Measurements from ENCODE around the gene UTY. TPM values are rescaled to one million over a fixed set of nuclear protein-coding genes. Genes with fewer than 3 reads are reported as not detected.

Gene UTY
- total RNA-seq, 1 donor from 2014 or later = not detected

DNA sequence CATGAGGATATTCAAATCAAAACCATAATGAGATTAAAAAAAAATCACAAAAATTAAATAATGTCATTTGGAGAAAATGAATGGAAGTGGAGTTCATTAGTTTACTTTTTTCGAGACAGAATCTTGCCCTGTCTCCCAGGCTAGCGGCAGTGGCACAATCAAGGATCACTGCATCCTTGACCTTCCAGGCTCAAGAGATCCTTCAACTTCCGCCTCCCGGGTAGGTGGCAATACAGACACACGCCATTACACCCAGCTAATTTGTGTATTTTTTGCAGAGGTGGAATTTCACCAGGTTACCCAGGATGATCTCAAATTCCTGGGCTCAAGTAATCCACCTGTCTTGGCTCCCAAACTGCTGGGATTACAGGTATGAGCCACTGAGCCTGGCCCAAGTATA lies 236.1 kb downstream of the UTY start:
- Mint-ChIP-seq H3K4me1 (ENCODE audit: low read depth) (no peaks in the 10 kb centered on the region), H3K27me3 (ENCODE audit: low read depth) (no peaks in the 10 kb centered on the region)

DNA sequence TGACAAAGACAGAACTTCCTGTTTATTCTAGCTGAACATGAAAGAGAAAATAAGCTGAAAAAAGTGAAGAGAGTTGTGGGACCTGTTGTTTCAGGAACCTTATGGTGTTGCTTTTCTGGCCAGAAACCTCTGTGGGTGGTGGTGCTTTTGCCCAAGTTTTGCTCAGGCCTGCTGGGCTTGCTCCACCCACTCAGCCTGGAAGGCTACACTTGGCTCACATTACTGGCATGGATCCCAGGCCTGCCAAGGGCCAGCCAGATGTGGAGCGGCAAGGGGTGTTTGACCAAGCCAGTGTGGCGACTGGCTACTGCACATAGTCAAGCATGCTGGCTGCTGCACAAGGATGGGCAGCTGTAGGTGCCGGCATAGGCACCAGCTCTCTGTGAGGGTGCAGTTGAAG lies 245.9 kb downstream of the UTY start:
- H3K9me3 Mint-ChIP-seq (ENCODE audit: low read depth) = no peaks in the 10 kb centered on the region

More for the DNA sequence above, 236.1 kb downstream of the UTY start:
- H3K9me3 Mint-ChIP-seq (ENCODE audit: low read depth) = no peaks in the 10 kb centered on the region
- no peaks in the 10 kb centered on the region for H3K36me3 Mint-ChIP-seq (ENCODE audit: low read depth)
- H3K4me3 Mint-ChIP-seq (ENCODE audit: unreplicated experiment) = no peak overlapping the region
- no peak overlapping the region for H3K27ac Mint-ChIP-seq (ENCODE audit: unreplicated experiment)
- no peak for DNase-seq (ENCODE audit: low spot score)
- TF ChIP-seq, protein P1, sequence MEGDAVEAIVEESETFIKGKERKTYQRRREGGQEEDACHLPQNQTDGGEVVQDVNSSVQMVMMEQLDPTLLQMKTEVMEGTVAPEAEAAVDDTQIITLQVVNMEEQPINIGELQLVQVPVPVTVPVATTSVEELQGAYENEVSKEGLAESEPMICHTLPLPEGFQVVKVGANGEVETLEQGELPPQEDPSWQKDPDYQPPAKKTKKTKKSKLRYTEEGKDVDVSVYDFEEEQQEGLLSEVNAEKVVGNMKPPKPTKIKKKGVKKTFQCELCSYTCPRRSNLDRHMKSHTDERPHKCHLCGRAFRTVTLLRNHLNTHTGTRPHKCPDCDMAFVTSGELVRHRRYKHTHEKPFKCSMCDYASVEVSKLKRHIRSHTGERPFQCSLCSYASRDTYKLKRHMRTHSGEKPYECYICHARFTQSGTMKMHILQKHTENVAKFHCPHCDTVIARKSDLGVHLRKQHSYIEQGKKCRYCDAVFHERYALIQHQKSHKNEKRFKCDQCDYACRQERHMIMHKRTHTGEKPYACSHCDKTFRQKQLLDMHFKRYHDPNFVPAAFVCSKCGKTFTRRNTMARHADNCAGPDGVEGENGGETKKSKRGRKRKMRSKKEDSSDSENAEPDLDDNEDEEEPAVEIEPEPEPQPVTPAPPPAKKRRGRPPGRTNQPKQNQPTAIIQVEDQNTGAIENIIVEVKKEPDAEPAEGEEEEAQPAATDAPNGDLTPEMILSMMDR (IDR thresholded peaks at IDR 0.05) = no peak

DNA sequence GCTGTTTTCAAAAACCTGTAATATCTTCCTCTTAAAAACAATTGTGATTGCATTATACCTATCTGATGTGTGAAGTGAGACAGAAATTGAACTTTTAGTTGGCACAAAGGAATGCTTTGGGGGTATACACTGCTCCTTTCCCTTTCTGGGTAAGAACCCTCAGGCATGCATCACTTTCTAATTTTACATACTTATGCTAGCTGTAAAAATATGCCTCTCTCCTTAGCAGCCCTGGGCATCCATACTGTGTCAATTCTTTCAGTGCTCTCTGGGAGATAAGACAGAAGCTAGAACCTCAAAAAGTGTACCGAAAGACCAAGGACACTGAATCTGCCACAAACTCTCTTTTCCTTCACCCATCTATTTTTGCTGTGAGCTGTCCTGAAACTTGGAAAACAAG lies 246.7 kb downstream of the UTY start:
- no peaks in the 10 kb centered on the region for H3K4me1 Mint-ChIP-seq (ENCODE audit: low read depth)
- no peak overlapping the region for H3K27ac Mint-ChIP-seq (ENCODE audit: unreplicated experiment)
- no peaks in the 10 kb centered on the region for H3K27me3 Mint-ChIP-seq (ENCODE audit: low read depth)
- DNase-seq (ENCODE audit: low spot score) = no peak
- TF ChIP-seq, protein P1 (IDR thresholded peaks at IDR 0.05) = no peak
- H3K36me3 Mint-ChIP-seq (ENCODE audit: low read depth) = no peaks in the 10 kb centered on the region
- H3K4me3 Mint-ChIP-seq (ENCODE audit: unreplicated experiment) = no peak overlapping the region
- no peaks in the 10 kb centered on the region for H3K9me3 Mint-ChIP-seq (ENCODE audit: low read depth)

More for the DNA sequence above, 245.9 kb downstream of the UTY start:
- no peaks in the 10 kb centered on the region for H3K27me3 Mint-ChIP-seq (ENCODE audit: low read depth)
- no peaks in the 10 kb centered on the region for H3K4me1 Mint-ChIP-seq (ENCODE audit: low read depth)
- TF ChIP-seq, protein P1 (IDR thresholded peaks at IDR 0.05) = no peak
- DNase-seq (ENCODE audit: low spot score) = no peak
- no peaks in the 10 kb centered on the region for H3K36me3 Mint-ChIP-seq (ENCODE audit: low read depth)
- no peak overlapping the region for H3K4me3 Mint-ChIP-seq (ENCODE audit: unreplicated experiment)
- H3K27ac Mint-ChIP-seq (ENCODE audit: unreplicated experiment) = no peak overlapping the region

DNA sequence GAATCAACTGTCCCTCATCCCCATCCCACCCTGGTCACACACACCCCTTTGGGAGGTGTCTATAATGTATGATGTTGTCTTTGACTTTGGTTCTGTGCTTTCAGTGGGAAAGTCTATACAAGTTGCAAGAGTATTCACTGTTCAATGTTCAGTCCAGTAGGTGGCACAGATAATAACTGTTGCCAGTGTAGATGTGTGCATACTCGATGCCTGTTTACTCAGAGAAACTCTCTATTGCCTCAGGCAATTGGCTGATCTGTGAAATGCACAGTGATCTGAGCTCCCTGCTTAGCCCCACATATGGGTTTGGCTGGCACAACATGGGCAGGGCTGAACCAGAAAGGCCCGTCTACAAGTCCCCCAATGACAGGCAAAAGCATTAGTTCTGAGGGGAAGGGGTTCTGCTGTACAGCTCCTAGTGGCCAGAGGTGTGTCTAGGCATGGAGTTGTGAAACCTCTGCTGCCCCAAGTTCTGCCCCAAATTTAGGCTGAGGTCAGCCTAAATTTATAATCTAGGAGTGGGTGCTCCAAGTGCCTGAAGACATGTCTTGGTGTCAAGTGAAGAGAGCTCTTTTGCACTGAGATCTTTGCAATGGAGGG lies 252.4 kb downstream of the UTY start:
- no peak overlapping the region for H3K27ac Mint-ChIP-seq (ENCODE audit: unreplicated experiment)
- H3K36me3 Mint-ChIP-seq (ENCODE audit: low read depth) = no peaks in the 10 kb centered on the region
- no peak overlapping the region for H3K4me3 Mint-ChIP-seq (ENCODE audit: unreplicated experiment)
- no peak for DNase-seq (ENCODE audit: low spot score)
- TF ChIP-seq, protein P1 (IDR thresholded peaks at IDR 0.05) = no peak
- H3K9me3 Mint-ChIP-seq (ENCODE audit: low read depth) = no peaks in the 10 kb centered on the region
- no peaks in the 10 kb centered on the region for H3K27me3 Mint-ChIP-seq (ENCODE audit: low read depth)
- no peaks in the 10 kb centered on the region for H3K4me1 Mint-ChIP-seq (ENCODE audit: low read depth)

DNA sequence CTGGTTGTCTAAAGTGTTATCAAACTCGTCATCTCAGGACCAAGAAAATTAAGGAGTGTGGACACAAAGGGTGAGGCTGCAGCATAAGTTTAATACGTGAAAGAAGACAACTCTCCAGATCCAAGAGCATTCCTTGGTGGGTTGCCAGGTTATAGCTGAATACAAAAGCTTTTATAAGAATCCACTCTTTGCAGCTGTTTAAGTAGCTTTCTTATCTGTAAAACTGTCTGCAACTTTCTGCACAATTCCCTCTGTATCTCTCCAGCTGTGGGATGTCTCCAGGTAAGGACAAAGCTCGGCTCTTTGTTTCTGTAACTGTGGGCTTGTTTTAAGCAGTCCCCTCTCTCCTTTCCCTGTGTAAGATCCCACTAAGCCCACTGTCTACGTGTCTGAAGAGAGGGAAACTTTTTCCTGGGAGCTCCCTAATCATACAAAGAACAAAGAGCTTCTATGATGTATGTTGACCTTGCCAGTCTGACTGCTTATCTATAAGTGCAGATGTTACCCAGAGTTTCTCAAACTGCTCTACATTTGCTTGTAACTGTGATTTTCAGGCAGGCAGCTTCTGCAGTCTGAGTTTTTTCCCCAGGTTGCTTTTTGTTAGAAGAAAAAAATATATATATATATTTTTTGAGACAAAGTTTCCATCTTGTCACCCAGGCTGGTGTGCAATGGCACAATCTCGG lies 268.7 kb downstream of the UTY start:
- Mint-ChIP-seq H3K36me3 (ENCODE audit: low read depth) (no peaks in the 10 kb centered on the region), H3K4me3 (ENCODE audit: unreplicated experiment) (no peak overlapping the region), H3K27ac (ENCODE audit: unreplicated experiment) (no peak overlapping the region), H3K9me3 (ENCODE audit: low read depth) (no peaks in the 10 kb centered on the region), H3K27me3 (ENCODE audit: low read depth) (no peaks in the 10 kb centered on the region), H3K4me1 (ENCODE audit: low read depth) (no peaks in the 10 kb centered on the region)
- TF ChIP-seq, protein P1 (IDR thresholded peaks at IDR 0.05) = no peak
- DNase-seq (ENCODE audit: low spot score) = no peak

Measured in chondrocyte (in vitro differentiated cells).